Stimulated activated CD8-positive, alpha-beta memory T cell treated with anti-CD3 and anti-CD28 coated beads, Interleukin-7, amount 100 ng/mL, for 24 hours (primary cell): ENCODE measurements around the gene MED9.

Experiments used
- DNase-seq: peaks from one replicate; pipeline ENCODE4 v3.0.0-alpha.2; 2020; ENCODE audit warnings: low read depth

MED9 gene

GRCh38 chr17:17505151-17505550 lies 28.4 kb downstream of the MED9 start:
- no peak for DNase-seq

GRCh38 chr17:17505610-17506171 lies 28.9 kb downstream of the MED9 start:
- DNase-seq: no peak

- no peak for DNase-seq
Observed at GRCh38 chr17:17506181-17506741, 29.5 kb downstream of the MED9 start.

GRCh38 chr17:17506893-17507464 lies 30.2 kb downstream of the MED9 start:
- no peak for DNase-seq

GRCh38 chr17:17507465-17508011 lies 30.7 kb downstream of the MED9 start:
- no peak for DNase-seq

GRCh38 chr17:17508019-17508535 lies 31.3 kb downstream of the MED9 start:
- DNase-seq: no peak

- no peak for DNase-seq
Observed at GRCh38 chr17:17508646-17509591, 32.1 kb downstream of the MED9 start.

GRCh38 chr17:17509601-17510425 lies 33.0 kb downstream of the MED9 start:
- no peak for DNase-seq

GRCh38 chr17:17510456-17511292 lies 33.9 kb downstream of the MED9 start:
- no peak for DNase-seq

- DNase-seq: no peak
Observed at GRCh38 chr17:17511293-17511741, 34.5 kb downstream of the MED9 start.

GRCh38 chr17:17511881-17512858 lies 35.4 kb downstream of the MED9 start:
- no peak for DNase-seq

GRCh38 chr17:17512866-17513265 lies 36.1 kb downstream of the MED9 start:
- no peak for DNase-seq

GRCh38 chr17:17513626-17514025 lies 36.8 kb downstream of the MED9 start:
- DNase-seq: no peak

- no peak for DNase-seq
Observed at GRCh38 chr17:17514361-17514992, 37.7 kb downstream of the MED9 start.

- no peak for DNase-seq
Observed at GRCh38 chr17:17514993-17515933, 38.5 kb downstream of the MED9 start.

GRCh38 chr17:17515934-17516930 lies 39.4 kb downstream of the MED9 start:
- no peak for DNase-seq
